GM18873 (cell line): ENCODE results near the gene TMEM95.
A peak's percentile ranks its signal among the peaks of the same experiment; 100 is the strongest.

Experiments
- ATAC-seq: cut with Tn5 transposase; IDR thresholded peaks from one replicate; pipeline ENCODE4 v1.9.1; 2021; ENCODE audit warnings: mild to moderate bottlenecking, moderate library complexity, moderate number of reproducible peaks; ENCODE audit not compliant: unreplicated experiment, low FRiP score

TMEM95 gene

DNA sequence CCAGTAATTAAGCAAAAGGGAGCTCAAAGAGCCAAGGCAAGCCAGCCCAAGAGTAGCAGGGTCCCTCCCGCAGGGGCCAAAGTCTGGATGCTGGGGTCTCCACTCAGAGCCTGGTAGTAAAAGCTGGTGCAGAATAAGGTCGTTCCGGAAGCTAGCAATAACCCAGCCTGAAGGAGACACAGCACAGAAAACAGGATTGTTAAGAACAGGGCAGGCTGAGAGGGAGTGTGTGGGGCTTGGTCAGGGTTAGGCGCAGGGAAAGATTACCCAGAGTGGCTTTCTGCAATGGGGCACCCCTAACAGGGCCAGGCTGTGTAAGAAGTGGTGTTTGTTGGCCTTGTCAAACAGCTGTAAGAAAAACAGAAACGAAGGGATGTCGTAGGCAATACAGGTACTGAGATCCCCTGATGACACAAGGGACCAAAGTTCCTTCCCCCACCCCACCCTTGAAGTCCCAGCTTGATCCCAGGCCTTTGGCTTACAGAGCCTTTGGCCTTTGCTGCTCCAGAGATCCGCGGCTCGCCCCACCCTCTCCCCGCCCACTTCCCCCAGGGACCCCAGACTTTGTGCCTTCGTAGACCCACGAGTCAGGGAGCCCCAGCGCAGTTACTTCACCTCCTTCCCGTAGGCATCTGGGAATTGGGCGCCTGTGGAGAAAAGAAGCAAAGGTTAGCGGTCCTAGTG, 48.2 kb downstream of the TMEM95 start:
- ATAC-seq, result no peak

DNA sequence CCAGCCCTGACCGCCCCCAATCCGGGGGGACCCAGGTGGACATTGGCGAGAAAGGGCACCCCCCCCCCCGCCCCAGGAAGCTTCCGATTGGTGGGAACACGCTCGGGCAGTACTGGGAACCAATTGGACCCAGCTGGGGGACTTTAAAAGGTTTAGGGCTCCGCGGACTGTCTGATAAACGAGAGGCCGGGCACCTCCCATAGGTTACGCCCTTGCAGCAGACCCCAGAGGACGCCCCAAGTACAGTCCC, 48.7 kb downstream of the TMEM95 start:
- no peak for ATAC-seq

- peak; percentile 87 for ATAC-seq
Observed at GRCh38 chr17:7403977-7404736, 49.2 kb downstream of the TMEM95 start, which contains the start of gene TMEM256. TSS of gene TMEM256 (minus strand) at chr17:7404097. CDS start at chr17:7404084, 13 bp downstream.

DNA sequence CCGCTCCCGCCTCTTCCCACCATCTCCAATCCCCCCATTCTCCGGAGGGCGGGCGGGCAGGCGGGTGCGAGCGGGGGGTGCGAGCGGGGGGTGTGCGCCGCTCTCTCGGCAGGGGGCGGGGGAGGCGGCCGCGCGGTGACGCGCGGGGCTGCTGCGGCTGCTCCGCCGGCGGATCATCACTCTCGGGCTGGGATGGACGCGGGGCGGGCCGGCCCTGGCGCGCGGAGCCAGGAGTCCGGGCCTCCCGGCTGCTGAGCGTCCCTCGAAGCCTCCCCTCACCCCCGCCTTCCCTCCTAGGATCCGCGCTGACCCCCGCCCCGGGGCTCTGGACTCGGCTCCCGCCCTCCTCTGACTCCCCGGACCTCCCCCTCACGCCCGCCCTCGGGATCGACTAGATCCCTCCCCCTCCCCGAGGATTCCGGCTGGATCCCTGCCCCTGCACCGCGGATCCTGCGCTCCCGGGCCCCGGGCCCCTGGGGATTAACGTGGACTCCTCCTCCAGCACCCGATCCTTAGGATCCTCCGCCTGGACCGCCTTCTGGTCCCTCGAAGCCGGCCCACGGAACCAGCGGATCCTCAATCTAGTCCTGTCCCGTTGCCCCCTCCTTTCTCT, 49.9 kb downstream of the TMEM95 start:
- ATAC-seq, result no peak

DNA sequence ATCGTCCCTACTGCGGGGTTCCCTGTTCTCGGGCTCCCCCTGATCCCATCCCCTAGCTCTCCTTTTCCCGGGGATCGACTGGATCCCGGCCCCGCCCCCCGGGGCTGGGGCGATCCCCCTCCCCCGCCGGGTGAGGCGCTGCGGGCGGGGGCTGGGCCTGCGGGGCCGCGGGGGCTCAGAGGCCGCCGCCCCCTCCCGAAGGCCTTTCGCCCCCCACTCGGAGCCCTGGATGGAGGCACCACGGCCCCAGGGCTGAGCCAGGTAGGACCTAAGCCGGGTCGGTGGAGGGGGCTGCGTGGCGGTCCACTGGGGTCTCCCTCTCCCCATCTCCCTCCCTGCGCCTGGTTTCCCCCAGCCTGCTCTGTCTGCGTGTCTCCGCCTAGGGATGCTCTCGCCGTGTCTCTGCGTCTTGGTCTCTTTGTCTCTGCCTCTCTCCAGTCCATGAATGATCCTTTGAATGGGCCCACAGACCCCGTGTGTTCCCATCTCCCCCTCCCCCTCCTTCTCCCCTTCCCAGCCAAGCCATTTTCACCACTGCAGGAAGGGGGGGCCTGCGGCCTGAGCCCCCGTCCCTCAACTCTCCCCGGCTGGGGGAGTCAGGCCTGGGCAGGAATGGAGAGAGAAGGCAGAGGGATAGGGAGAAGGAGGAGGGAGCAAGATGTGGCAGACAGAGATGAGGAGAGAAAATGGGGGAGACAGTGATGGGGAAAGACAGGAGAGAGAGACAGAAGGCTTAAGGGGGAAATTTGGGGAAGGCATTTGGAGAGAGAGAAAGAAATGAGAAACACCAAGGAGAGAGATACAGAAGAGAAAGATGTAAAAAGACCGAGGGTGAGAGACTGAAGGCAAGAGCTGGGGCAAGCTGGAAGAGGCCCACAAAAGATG, 50.6 kb downstream of the TMEM95 start:
- ATAC-seq, result no peak

DNA sequence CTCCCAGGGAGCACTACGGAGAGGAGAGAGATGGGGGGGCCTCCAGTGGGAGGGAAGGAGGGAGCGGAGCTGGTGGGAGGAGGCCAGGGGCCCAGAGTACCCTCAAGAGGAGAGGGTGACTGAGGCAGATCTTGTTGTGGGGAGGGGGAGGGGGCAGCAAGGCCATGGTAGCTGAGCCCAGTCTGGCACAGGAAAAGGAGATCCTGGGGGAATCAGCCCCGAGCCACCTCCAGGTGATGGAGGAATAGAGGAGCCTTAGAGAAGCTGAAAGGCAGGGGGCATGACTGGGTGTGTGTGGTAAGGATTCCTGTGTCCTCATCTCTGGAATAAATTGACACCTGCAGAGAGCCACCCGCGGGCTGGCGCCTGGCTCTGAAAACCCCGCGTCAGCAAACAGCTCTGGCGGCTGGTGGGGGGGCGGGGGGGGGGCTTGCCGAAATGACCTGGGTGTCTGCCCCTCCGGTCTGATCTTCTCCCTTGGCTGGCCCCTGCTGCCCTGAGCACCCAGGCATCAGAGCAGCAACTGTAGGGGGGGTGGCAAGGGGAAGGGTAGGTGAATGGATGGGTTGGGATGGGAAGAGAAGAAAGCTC, 51.4 kb downstream of the TMEM95 start:
- ATAC-seq, result no peak
